Retinal pigment epithelial cell (primary cell): Measurements from ENCODE around the gene NFIC.

Experiments used
- DNase-seq: peaks from one replicate; pipeline ENCODE4 v3.0.0-alpha.2; 2010; ENCODE audit warnings: low read depth
- H3K4me3 ChIP-seq: 2 replicates; pipeline ENCODE4 v1.5.1; 2011; ENCODE audit warnings: mild to moderate bottlenecking, low read length, control low read depth, moderate library complexity
- TF ChIP-seq, protein P1 (sequence below): conservative IDR thresholded peaks from 2 replicates; pipeline ENCODE4 v1.5.1; 2011; ENCODE audit warnings: low read depth, low read length, control low read depth, inconsistent platforms

Gene NFIC

DNA sequence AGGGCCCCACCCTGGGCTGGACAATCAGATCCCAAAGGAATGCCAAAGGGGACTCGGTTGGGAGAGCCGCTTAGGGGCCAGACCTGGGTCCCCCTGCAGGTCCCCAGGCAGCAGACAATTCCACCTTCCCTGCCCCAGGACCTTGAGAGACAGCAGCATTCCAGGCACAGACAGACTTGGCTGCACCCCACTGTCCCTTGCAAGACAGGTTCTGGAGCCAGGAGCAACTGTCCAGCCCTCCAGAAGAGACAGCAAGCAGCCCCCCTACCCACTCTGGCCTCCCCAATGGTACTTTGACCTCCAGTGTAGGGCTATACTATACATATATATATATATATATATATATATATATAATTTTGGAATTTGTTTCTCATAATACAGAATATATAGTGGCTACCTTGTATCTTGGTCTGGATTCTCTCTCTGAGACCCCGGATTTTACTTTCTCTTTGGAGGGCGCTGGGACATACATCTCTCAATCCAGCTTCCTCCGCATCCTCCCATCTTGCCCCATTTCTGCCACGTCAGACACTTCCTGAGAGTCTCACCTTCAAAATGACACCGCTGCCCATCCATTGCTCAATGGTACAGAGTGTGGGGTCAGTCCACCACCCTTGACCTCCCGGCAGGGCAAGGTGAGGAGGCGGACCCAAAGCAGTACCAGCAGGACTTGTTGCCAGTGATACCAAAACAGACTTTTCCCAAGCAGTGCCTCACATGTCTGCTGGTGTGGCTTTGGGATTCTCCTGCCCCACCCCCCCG lies 101.2 kb downstream of the NFIC start:
- DNase-seq = no peak
- no peak overlapping the region for H3K4me3 ChIP-seq
- TF ChIP-seq, protein P1, sequence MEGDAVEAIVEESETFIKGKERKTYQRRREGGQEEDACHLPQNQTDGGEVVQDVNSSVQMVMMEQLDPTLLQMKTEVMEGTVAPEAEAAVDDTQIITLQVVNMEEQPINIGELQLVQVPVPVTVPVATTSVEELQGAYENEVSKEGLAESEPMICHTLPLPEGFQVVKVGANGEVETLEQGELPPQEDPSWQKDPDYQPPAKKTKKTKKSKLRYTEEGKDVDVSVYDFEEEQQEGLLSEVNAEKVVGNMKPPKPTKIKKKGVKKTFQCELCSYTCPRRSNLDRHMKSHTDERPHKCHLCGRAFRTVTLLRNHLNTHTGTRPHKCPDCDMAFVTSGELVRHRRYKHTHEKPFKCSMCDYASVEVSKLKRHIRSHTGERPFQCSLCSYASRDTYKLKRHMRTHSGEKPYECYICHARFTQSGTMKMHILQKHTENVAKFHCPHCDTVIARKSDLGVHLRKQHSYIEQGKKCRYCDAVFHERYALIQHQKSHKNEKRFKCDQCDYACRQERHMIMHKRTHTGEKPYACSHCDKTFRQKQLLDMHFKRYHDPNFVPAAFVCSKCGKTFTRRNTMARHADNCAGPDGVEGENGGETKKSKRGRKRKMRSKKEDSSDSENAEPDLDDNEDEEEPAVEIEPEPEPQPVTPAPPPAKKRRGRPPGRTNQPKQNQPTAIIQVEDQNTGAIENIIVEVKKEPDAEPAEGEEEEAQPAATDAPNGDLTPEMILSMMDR = no peak

DNA sequence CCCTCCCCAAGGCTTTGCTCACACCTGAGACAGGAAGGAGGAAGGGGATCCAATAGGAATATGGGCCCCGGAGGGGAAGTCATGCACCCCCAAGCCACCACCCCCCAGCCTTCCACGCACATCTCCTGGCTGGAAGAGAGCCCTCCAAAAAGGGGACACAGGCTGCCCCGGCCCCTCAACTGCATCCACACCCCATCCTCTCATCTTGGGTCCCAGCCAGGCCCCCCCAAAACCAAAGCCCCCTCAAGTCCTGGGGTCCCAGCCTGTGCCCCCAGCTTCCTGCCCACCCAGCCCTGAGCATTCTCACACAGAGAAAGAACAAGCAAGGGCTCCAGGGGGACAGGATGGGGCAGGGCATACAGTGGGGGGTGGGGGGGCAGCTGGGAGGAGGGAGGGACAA lies 101.8 kb downstream of the NFIC start:
- no peak overlapping the region for H3K4me3 ChIP-seq
- TF ChIP-seq, protein P1 = no peak
- no peak for DNase-seq

DNA sequence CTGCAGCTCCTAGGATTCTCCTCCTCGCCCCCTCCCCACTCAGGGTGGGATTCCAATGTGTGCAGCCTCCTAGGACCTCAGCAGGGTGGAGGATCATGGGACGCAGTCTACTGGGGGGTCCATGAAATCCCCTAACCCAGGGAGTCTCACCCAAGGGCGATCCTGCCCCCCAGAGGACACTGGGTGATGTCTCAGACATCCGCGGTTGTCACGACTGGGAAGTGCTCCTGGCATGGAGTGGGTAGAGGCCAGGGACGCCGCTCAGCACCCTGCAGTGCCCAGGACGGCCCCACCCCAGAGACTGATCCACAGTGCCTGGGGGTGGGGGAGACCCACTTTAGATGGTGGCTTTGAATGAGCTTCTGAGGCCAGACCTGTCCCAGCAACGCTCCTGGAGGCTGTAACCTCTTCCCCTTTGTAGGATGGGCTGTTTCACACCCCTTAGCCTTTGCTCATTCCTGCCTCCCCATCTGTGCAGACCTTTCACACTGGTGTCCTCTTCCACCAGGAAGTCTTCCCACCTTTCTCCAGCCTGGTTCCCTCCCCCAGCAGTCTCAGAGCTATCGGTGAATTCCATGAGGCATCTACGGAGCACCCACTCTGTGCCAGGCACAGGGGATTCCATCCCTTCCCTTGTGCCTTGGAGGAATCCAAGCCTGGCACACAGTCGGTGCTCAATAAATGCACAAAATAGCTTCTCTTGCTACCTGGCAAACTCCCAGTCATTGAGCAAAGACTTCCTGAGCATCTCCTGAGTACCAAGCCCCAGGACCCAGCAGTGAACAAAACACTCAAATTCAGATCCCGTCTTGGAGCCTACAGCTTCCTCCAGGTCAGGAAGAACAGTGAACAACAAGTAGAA lies 103.5 kb downstream of the NFIC start:
- DNase-seq = no peak
- TF ChIP-seq, protein P1 = peak; percentile 37
- no peak overlapping the region for H3K4me3 ChIP-seq

DNA sequence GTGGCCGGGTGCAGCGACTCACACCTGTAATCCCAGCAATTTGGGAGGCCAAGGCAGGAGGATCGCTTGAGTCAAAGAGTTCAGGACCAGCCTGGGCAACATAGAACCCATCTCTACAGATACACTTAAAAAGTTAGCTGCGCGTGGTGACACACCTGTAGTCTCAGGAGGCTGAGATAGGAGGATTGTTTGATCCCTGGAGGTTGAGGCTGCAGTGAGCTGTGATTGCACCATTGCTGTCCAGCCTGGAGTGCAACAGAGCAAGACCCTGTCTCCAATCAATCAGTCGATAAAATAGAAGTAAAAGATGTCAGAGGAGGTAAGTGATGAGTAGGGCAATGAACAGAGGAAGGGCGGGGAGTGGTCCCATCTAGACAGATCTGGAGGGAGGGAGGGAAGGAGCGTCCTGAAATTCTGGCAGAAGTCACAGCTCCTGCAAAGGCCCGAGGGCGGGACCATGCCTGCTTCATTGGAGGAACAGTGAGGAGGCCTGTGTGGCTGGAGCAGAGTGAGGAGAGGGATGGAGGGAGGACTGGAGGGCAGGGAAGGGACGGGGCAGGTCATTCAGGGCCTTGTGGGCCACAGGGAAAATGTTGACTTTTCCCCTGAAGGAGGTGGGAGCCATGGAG lies 104.2 kb downstream of the NFIC start:
- DNase-seq = no peak
- H3K4me3 ChIP-seq = no peak overlapping the region
- TF ChIP-seq, protein P1 = no peak

DNA sequence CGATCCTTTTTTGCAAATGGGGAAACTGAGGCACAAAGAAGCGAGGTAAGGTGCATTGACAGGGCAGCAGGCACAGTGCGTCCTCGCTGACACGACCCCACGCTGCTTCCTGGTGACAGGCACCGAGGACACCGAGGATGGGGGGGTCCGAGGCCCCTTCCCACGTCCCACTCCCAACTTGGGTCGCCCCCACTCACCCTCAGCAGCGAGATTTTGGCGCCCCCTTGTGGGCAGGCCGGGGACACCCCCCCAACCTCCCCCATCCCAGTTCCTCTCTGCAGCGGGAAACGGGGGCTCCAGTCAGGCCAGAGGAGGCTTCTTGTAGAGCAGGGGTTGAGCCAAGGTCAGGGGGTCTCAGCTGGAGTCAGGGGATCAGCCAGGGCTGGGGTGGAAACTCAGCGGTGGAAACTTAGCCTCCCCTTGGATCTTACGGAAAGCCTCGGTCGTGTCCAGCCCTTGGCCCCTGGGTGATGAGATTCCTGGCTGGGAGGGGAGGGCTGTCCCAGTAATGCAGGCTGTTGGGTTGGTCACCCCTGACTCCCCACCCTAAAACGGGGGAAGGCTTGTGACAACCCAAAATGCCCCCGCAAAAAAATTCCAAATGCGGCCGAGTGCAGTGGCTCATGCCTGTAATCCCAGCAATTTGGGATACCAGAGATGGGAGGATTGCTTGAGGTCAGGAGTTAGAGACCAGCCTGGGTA lies 105.7 kb downstream of the NFIC start:
- TF ChIP-seq, protein P1 = peak; percentile 79
- no peak for DNase-seq

DNA sequence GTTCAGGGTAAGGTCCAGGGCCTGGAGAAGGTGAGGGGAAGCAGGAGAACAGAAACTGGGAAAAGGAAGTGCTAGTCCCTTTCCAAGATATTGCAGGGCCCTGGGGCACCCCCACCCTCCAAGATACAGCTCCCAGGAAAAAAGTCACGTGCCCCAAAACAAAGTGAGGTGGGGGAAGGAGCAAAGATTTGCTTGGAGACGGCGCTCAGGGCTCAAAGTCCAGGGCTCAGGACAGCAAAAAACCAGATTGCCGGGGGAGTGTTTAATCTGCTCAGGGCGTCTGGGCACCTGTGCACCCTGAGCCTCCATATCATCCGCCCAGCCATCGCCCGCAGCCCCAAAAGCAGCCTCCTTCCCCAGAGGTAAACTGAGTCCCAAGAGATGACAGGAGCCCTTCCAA lies 107.6 kb downstream of the NFIC start:
- DNase-seq = no peak
- no peak overlapping the region for H3K4me3 ChIP-seq
- TF ChIP-seq, protein P1 = no peak

More for the DNA sequence above, 105.7 kb downstream of the NFIC start:
- no peak overlapping the region for H3K4me3 ChIP-seq
